GM18870 (cell line): ENCODE data around the gene ZNF428.

Experiments
- ATAC-seq: cut with Tn5 transposase; IDR thresholded peaks from one replicate; pipeline ENCODE4 v1.9.1; 2021; ENCODE audit warnings: moderate library complexity; ENCODE audit not compliant: unreplicated experiment

ZNF428 gene

DNA sequence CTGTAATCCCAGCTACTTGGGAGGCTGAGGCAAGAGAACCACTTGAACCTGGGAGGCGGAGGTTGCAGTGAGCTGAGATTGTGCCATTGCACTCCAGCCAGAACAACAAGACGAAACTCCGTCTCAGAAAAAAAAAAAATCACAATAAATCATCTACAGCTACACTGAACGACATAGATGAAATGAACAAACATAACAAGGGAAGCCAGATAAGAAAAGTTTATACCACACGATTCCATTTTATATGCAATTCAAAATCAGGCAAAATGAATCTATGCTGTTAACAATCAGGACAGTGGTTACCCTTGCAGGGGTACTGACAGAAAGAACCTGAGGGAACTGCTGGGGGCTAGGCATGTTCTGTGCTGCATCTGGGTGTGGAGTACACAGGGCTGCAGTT lies 49.8 kb downstream of the ZNF428 start:
- no peak for ATAC-seq

DNA sequence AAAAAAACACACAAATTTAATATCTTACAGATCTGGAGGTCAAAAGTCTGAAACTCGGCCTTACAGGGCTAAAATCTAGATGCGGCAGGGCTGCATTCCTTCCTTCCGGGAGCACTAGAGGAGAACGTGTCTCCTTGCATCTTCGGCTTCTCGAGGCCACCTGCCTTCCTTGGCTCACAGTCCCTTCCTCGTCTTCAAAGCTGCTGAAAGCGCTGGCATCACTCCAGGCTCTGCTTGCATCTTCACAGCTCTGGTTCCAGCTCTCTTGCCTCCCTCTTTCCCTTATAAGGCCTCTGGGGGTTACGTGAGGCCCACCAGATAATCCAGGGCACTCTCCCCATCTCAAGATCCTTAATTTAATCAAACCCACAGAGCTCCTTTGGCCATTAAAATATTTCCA lies 54.6 kb downstream of the ZNF428 start:
- ATAC-seq: no peak

DNA sequence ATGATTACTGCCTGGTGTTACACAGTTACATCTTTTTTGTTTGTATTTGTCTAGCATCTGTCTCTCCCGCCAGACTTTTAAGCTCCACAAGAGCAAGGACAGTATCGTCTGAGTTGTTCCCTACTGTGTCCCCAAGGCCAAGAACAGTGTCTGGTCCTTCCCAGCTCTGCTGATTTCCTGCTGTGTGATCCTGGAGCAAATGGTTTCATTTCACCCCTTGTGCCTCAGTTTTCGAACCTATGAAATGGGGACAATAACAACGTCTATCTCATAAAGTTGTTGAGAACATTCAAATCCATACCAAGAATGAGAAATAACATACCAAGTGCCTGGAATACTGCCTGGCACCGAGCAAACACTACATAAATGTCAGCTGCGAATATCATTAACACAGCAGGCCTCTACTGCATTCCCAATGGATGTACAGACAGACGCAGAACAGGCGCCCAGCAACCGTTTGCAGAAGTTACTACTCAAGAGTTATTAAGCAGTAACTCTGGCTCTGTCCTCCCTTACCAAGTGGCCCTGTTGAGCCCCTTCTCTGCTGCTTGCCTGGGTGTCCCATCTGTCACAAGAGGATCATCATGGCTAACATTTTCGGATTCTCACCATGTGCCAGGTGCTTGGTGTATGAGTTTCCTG lies 55.5 kb downstream of the ZNF428 start:
- ATAC-seq: no peak

DNA sequence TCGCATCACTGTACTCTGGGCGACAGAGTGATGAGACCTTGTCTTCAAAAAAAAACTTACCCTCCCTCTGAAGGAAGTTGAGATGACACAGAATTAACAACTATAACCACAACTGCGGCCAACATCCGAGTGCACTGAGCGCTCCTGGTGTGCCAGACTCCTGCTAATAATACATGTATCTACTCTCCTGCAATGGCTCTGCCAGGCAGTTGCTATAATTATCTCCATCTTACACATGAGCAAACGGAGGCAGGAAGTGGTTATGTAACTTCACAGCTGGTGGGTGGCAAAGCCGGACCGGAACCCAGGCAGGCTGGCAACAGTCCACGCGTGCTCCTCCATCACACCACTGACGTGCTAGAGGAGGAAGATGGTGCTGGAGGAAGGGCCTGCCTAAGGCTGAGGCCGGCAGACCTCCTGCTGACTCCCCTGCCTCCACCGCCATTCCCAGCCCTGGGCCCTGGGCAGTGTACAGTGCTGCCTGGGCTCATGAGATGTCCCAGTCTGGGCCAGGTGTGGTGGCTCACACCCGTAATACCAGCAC lies 56.7 kb downstream of the ZNF428 start:
- ATAC-seq: peak; percentile 79

DNA sequence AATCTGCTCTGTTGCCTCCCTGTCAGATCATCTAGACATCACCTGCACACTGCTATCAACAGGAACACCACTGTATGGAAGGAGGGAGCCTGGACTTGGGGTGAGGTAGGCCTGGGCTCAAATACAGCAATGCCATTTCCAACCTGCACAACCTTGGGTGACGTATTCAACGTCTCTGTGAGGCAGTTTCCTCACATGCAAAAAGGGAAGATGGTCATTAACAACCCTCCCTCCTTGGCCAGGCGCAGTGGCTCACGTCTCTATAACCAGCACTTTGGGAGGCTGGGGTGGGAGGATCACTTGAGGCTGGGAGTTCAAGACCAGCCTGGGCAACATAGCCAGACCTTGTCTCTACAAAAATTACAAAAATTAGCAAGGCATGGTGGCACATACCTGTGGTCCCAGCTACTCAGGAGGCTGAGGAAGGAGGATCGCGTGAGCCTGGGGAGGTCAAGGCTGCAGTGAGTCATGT lies 57.2 kb downstream of the ZNF428 start:
- ATAC-seq: no peak

DNA sequence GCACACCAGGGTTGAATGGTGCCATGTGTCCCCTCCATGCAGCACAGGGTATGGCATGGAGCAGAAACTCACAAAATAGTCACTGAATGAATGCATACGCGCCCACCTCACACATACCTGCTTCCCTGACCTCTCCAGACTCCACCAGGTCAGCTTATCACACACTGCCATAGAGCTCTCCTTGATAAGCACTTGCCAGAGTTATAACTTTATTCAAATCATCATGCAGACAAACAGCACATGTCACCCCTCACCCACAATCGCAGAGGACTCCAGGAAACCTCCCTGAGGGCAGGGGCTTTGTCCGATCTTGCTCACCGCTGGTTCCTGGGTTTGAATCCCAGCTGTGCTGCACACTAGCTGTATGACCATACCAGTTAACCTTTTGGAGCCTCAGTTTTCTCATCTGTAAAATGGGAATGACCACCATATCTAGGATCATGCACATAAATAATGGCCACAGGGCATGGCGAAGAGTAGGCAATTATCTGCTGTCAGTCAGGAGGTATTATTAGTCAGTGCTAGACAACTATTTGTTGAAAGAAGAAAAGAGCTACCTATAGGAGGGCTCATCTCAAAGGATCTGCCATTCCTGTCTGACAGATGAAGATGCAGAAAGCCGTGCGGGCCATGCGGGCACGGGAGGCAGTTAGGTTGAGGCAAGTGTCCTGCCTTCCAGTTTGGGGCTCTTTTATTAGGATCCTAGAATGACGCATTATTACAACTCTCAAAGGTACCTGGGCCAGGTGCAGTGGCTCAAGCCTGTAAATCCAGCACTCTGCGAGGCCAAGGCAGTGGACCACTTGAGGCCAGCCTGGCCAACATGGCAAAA lies 58.1 kb downstream of the ZNF428 start:
- ATAC-seq: no peak

DNA sequence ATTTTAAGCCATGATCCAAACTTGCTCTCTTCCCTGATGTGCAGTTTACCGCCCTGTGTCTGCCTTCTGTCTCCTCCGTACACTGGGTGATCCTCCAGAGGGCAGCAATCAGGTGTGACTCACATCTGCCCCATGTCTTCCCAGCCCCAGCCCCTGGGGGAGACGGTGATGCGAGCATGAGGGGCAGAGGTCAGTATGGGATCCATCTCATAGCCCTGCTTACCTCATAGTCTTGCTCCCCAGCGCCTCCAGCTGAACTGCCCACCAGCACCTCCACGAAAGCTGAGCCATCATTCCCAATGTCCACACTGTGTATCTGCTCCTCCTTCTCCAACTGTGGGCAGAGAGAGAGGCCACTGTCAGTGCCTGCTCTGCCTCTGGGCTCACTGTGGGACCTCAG lies 58.7 kb downstream of the ZNF428 start:
- no peak for ATAC-seq
